Measurements from ENCODE around the gene CSKMT. TPM values are rescaled to one million over a fixed set of nuclear protein-coding genes. Genes with fewer than 3 reads are reported as not detected.

Gene CSKMT
- total and polyA plus RNA-seq, 10 of the 15 experiments (the other 5 are each of a cell fraction or from before 2014, with no cell fraction given) = 7.0 to 213 (median 21.6) TPM

- ChIA-PET SMC1A (ENCODE audit: uncharacterized antibody, unreplicated experiment) (interaction anchor here (0.6 to 2.6 kb wide), 14 partner anchors 10 to 240 kb away, joined by 3 to 11 read pairs (median 4); partner anchors contain the start of genes C11orf98, CSKMT, MTA2 and TUT1), CTCF (interaction anchor here (0.8 to 2.8 kb wide), 12 partner anchors 10 to 148 kb away, joined by 3 to 12 read pairs (median 5); partner anchors contain the start of genes C11orf98, CSKMT, MTA2 and TUT1), POLR2A (interaction anchor here (0.5 to 5.0 kb wide), 37 partner anchors 9 to 1187 kb away, joined by 3 to 50 read pairs (median 5); partner anchors contain the start of genes C11orf98, CSKMT, EEF1G and EML3), RAD21 (ENCODE audit: unreplicated experiment) (interaction anchor here (0.8 to 3.3 kb wide), 17 partner anchors 8 to 236 kb away, joined by 3 to 25 read pairs (median 5); partner anchors contain the start of genes C11orf98, CSKMT, EEF1G and EML3)
- ATAC-seq = peak; percentile 98
- in situ Hi-C loops (cut with MboI) = no loop called here
- Histone ChIP-seq H3K4me3 (peak within 1 kb of the TSS; percentile 84), H3K9ac (ENCODE audit: control insufficient read depth, insufficient read depth, low read length) (peak within 1 kb of the TSS; percentile 96), H3K4me1 (ENCODE audit: control insufficient read depth, insufficient read depth, low read length) (0 out of 2 replicates have a peak, but pooled peaks cover 4% of the 10 kb centered on the region), H3K27ac (ENCODE audit: control insufficient read depth, insufficient read depth) (peak within 1 kb of the TSS; percentile 81), H4K20me1 (ENCODE audit: control insufficient read depth, insufficient read depth) (no peaks in the 10 kb centered on the region), H2AFZ (ENCODE audit: control insufficient read depth, low read depth, low read length) (peak within 1 kb of the TSS; percentile 67), H3K4me2 (ENCODE audit: control insufficient read depth, insufficient read depth) (peak within 1 kb of the TSS; percentile 98), H3K9me3 (replicated peaks; ENCODE audit: control insufficient read depth, insufficient read depth, low read length) (no peaks in the 10 kb centered on the region), H3K79me2 (ENCODE audit: control insufficient read depth, insufficient read depth, low read length) (peaks cover 11% of the 10 kb centered on the region), H3K36me3 (ENCODE audit: control insufficient read depth in 2 of 2, insufficient read depth in 2 of 2, low read length in 1 of 2) (peaks cover 6 to 12% of the 10 kb centered on the region in 2 experiments), H3K27me3 (replicated peaks in 1 of 2; ENCODE audit: control insufficient read depth in 2 of 2, insufficient read depth in 2 of 2, low read length in 1 of 2) (no peaks in the 10 kb centered on the region)
- BruUV-seq (replicated peaks) = no TSS peak
- intact Hi-C loops (cut with micrococcal nuclease; ENCODE audit: unreplicated experiment) = loop anchor here (2.0 kb wide), 1 partner anchor 25 kb away; the partner anchor contains the start of gene GANAB
- under 1% methylated on average over 71 of the region's 77 CpGs for WGBS (ENCODE audit: insufficient coverage, insufficient replicate concordance, low lambda C conversion rate, missing lambda C conversion rate)
- peak; percentile 99 for FAIRE-seq
- DNase-seq (ENCODE audit: low read depth, low spot score) = peak; percentile 98
- TF ChIP-seq CHD4 (IDR thresholded peaks at IDR 0.05) (no peak), RBBP5 (conservative IDR thresholded peaks at IDR 0.05) (no peak), TCF7 (IDR thresholded peaks at IDR 0.05; ENCODE audit: borderline replicate concordance) (no peak), MYC (IDR thresholded peaks at IDR 0.05; ENCODE audit: insufficient read depth, insufficient read length, insufficient replicate concordance, low read length, severe bottlenecking) (peak; percentile 44), ZNF217 (IDR thresholded peaks at IDR 0.05) (no peak), SREBF1 (IDR thresholded peaks at IDR 0.05; ENCODE audit: low read length) (peak; percentile 53; the same call in 1 of the 2 replicates), POLR2AphosphoS2 (IDR thresholded peaks at IDR 0.05; ENCODE audit: low read depth, low read length) (0 out of 2 replicates have a peak, but pooled peaks have one; percentile 74), NR2C1 (IDR thresholded peaks at IDR 0.05) (peak; percentile 63), TBL1XR1 (IDR thresholded peaks at IDR 0.05; ENCODE audit: low read depth, low read length) (no peak), WRNIP1 (IDR thresholded peaks at IDR 0.05; ENCODE audit: borderline replicate concordance, low read depth, low read length) (no peak; the same call in 1 of the 2 replicates)
- TF ChIP-seq, protein P1, sequence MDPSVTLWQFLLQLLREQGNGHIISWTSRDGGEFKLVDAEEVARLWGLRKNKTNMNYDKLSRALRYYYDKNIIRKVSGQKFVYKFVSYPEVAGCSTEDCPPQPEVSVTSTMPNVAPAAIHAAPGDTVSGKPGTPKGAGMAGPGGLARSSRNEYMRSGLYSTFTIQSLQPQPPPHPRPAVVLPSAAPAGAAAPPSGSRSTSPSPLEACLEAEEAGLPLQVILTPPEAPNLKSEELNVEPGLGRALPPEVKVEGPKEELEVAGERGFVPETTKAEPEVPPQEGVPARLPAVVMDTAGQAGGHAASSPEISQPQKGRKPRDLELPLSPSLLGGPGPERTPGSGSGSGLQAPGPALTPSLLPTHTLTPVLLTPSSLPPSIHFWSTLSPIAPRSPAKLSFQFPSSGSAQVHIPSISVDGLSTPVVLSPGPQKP (IDR thresholded peaks at IDR 0.05; ENCODE audit: low read depth, low read length) = peak; percentile 94
- TF ChIP-seq, protein P2, sequence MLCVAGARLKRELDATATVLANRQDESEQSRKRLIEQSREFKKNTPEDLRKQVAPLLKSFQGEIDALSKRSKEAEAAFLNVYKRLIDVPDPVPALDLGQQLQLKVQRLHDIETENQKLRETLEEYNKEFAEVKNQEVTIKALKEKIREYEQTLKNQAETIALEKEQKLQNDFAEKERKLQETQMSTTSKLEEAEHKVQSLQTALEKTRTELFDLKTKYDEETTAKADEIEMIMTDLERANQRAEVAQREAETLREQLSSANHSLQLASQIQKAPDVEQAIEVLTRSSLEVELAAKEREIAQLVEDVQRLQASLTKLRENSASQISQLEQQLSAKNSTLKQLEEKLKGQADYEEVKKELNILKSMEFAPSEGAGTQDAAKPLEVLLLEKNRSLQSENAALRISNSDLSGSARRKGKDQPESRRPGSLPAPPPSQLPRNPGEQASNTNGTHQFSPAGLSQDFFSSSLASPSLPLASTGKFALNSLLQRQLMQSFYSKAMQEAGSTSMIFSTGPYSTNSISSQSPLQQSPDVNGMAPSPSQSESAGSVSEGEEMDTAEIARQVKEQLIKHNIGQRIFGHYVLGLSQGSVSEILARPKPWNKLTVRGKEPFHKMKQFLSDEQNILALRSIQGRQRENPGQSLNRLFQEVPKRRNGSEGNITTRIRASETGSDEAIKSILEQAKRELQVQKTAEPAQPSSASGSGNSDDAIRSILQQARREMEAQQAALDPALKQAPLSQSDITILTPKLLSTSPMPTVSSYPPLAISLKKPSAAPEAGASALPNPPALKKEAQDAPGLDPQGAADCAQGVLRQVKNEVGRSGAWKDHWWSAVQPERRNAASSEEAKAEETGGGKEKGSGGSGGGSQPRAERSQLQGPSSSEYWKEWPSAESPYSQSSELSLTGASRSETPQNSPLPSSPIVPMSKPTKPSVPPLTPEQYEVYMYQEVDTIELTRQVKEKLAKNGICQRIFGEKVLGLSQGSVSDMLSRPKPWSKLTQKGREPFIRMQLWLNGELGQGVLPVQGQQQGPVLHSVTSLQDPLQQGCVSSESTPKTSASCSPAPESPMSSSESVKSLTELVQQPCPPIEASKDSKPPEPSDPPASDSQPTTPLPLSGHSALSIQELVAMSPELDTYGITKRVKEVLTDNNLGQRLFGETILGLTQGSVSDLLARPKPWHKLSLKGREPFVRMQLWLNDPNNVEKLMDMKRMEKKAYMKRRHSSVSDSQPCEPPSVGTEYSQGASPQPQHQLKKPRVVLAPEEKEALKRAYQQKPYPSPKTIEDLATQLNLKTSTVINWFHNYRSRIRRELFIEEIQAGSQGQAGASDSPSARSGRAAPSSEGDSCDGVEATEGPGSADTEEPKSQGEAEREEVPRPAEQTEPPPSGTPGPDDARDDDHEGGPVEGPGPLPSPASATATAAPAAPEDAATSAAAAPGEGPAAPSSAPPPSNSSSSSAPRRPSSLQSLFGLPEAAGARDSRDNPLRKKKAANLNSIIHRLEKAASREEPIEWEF (IDR thresholded peaks at IDR 0.05; ENCODE audit: insufficient replicate concordance, low read depth, low read length) = no peak
Measured at GRCh38 chr11:62621567-62622470, 43.3 kb upstream of the CSKMT start, which contains the start of gene B3GAT3. Gene B3GAT3, minus strand, starts transcription at chr11:62621986. Its CDS starts 39 bp downstream, at chr11:62621947.
